ENCODE results near the gene BNIP3. TPM values are rescaled to one million over a fixed set of nuclear protein-coding genes. Genes with fewer than 3 reads are reported as not detected.

BNIP3 gene
- total and polyA plus RNA-seq, 2 of the 13 experiments (the other 11 are each of a cell fraction or from before 2014, with no cell fraction given): 73.7 to 223 TPM

GRCh38 chr10:131981429-131982184 is at the start of gene BNIP3 (continued):
- no peak for TF ChIP-seq XRCC5 (optimal IDR thresholded peaks at IDR 0.05; ENCODE audit: low read length)
- TF ChIP-seq HNF4G (IDR thresholded peaks at IDR 0.05; ENCODE audit: borderline replicate concordance, low read depth, low read length): peak; percentile 3; the same call in 1 of the 2 replicates
- no peak for TF ChIP-seq HNF4G (CRISPR knock-in tag; IDR thresholded peaks at IDR 0.05; ENCODE audit: borderline replicate concordance, low read depth)
- TF ChIP-seq HIVEP1 (CRISPR knock-in tag; IDR thresholded peaks at IDR 0.05): no peak
- no peak; the same call in 1 of the 2 replicates for TF ChIP-seq SP2 (CRISPR knock-in tag; IDR thresholded peaks at IDR 0.05)
- TF ChIP-seq SOX6 (IDR thresholded peaks at IDR 0.05): no peak
- 0 out of 2 replicates have a peak, but pooled peaks have one; percentile 12 for TF ChIP-seq SOX6 (CRISPR knock-in tag; IDR thresholded peaks at IDR 0.05)
- TF ChIP-seq FLYWCH1 (CRISPR knock-in tag; IDR thresholded peaks at IDR 0.05): no peak
- TF ChIP-seq PHF5A (CRISPR knock-in tag; IDR thresholded peaks at IDR 0.05; ENCODE audit: low read depth, unreplicated experiment): no peak
- peak; percentile 25; the same call in 1 of the 2 replicates for TF ChIP-seq KAT8 (CRISPR knock-in tag; IDR thresholded peaks at IDR 0.05)
- peak; percentile 83; the same call in 1 of the 2 replicates for TF ChIP-seq ZSCAN31 (CRISPR knock-in tag; IDR thresholded peaks at IDR 0.05; ENCODE audit: low read depth)
- TF ChIP-seq FOXP1 (IDR thresholded peaks at IDR 0.05): no peak
- no peak for TF ChIP-seq FOXP1 (CRISPR knock-in tag; IDR thresholded peaks at IDR 0.05)
- no peak for TF ChIP-seq DDIT3 (CRISPR knock-in tag; IDR thresholded peaks at IDR 0.05)
- 0 out of 2 replicates have a peak, but pooled peaks have one; percentile 46 for TF ChIP-seq ELF4 (CRISPR knock-in tag; IDR thresholded peaks at IDR 0.05; ENCODE audit: borderline replicate concordance)
- no peak for TF ChIP-seq ZNF180 (CRISPR knock-in tag; IDR thresholded peaks at IDR 0.05; ENCODE audit: borderline replicate concordance, low read depth)
- TF ChIP-seq ZNF674 (CRISPR knock-in tag; IDR thresholded peaks at IDR 0.05; ENCODE audit: low read depth): peak; percentile 94; the same call in 1 of the 2 replicates
- no peak for TF ChIP-seq ZBTB42 (CRISPR knock-in tag; IDR thresholded peaks at IDR 0.05)
- peak; percentile 89; the same call in 1 of the 2 replicates for TF ChIP-seq ZNF546 (CRISPR knock-in tag; conservative IDR thresholded peaks at IDR 0.05)
- TF ChIP-seq MLLT10 (CRISPR knock-in tag; IDR thresholded peaks at IDR 0.05): no peak
- TF ChIP-seq DR1 (CRISPR knock-in tag; IDR thresholded peaks at IDR 0.05): peak; percentile 82
- no peak for TF ChIP-seq ZNF605 (CRISPR knock-in tag; IDR thresholded peaks at IDR 0.05)
- TF ChIP-seq ZZZ3 (CRISPR knock-in tag; IDR thresholded peaks at IDR 0.05; ENCODE audit: borderline replicate concordance): no peak
- peak; percentile 84; the same call in 1 of the 2 replicates for TF ChIP-seq RFXAP (CRISPR knock-in tag; IDR thresholded peaks at IDR 0.05; ENCODE audit: borderline replicate concordance)
- TF ChIP-seq ZNF646 (CRISPR knock-in tag; IDR thresholded peaks at IDR 0.05): no peak

Measured in HepG2 (cell line).